ENCODE results near the gene TRIM49D2.
"Not testable (repeated sequence)": the region's sequence is repeated elsewhere in the genome, so short reads cannot be mapped to it uniquely, and the experiment has no call there.

TRIM49D2 gene, protein sequence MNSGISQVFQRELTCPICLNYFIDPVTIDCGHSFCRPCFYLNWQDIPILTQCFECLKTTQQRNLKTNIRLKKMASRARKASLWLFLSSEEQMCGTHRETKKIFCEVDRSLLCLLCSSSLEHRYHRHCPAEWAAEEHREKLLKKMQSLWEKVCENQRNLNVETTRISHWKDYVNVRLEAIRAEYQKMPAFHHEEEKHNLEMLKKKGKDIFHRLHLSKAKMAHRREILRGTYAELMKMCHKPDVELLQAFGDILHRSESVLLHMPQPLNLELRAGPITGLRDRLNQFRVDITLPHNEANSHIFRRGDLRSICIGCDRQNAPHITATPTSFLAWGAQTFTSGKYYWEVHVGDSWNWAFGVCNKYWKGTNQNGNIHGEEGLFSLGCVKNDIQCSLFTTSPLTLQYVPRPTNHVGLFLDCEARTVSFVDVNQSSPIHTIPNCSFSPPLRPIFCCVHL

DNA sequence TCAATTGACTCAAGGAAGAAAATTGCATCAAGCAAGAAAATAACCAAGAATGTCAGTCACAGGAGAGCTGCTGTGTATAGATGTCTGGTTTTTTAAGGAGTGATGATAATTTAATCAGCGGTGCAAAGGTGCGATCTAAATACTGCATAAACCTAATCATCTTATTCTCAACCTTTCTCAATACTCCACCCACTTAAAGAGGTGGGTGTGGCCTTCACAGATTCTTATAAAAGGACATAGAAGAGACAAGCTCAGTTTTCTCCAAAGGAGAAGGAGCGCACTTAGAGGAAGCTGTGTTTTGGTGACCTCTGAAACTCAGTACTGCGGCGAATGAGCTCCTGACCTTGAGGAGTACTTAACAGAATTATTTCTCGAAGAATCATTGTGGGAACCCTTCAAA, at the start of gene TRIM49D2:
Gene TRIM49D2, plus strand, starts transcription at position 301 of the 400 bp plus-strand sequence. CDS start 2,698 bp downstream, outside the sequence.
- DNase-seq (ENCODE audit: low spot score) = not testable (repeated sequence)

DNA sequence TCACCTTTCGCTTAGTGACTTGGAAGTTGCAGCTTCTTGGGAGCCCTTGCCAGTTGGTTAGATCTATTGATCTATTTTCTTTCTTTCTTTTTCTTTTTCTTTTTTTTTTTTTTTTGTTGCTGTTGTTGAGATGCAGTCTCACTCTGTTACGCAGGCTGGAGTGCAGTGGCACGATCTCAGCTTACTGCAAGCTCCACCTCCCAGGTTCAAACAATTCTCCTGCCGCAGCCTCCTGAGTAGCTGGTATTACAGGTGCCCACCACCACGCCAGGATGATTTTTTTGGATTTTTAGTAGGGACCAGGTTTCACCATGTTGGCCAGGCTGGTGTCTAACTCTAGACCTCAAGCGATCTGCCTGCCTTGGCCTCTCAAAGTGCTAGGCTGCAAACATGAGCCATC, 46.4 kb upstream of the TRIM49D2 start:
- not testable (repeated sequence) for DNase-seq (ENCODE audit: low spot score)

DNA sequence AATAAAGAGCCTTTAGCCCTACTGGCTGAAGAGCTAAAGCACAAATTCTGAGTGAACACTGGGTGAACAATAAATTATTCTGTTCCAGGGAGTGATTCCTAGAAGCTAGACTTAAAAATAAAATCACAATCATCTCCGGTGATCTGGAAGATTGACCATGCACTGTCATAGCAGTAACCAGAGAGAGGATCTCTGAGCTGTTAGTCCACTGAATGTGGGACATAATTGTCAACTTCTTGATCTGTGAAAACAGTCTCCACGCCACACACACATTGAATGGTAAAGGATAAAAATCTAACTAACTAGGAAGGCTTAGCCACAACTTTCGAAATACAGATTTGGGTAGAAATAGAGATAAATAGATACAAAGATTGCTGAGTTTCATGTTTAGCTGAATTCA, 30.6 kb upstream of the TRIM49D2 start:
- DNase-seq (ENCODE audit: low spot score) = not testable (repeated sequence)

DNA sequence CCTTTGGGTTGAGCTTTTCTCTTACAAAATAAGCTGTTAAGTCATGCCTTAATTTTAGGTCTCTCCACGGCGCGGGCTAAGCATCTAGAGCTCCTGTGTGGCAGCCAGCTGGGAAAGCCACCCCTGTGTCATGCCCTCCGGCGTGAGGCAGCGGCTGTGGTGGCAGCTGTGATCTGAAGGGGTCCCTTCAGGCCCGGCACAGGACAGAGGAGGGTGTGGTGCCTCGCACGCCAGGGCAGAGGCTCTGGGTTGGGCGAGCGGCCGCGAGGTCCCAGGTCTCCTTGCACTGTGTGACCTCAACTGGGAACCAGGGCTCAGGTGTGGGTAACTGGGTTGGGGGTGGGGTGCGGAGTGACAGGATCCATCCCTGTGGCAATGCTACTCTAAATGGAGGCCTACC, 23.1 kb upstream of the TRIM49D2 start:
- not testable (repeated sequence) for DNase-seq (ENCODE audit: low spot score)

DNA sequence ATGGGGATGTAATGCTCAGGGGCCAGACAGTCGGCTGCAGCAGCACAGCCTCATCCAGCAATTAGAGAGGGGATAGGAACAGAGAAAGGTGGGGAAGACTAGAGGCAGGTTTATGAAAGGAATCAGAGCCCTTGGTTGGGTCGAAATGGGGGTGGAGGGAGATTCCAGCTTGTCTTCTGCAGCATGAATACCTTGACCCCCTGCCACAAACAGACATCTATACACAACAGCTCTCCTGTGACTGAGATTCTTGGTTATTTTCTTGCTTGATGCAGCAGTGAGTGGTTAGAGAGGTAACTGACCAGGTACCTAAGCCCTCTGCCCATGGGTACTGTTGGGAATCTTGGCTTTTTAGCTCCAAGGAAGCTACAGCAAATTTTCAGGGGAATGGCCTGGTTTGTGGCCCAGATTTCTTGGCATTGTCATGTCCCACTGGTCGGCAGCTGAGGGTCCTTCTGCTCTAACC, 1.6 kb upstream of the TRIM49D2 start, which contains the start of gene TRIM49D1:
Gene TRIM49D1, minus strand, starts transcription at position 51 of the 466 bp plus-strand sequence. CDS start 4,535 bp downstream, outside the sequence.
- DNase-seq (ENCODE audit: low spot score) = no peak

DNA sequence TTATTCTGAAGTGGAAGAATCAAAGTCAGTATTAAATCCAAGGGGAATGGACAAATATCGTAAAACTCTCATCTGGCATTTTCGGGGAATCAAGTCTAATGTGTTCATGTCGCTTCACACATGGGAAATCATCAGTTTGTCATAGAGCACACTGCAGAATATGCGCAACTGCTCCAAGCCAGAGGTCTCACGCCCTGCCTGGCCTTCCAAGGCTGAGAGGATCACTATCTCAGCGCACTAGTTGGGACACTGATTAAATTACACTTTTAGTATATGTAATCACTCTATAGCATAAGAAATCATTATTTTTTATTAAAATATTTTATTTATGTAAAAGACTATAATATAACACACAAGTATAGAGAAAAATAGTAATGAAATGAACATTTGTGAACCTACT, 37.0 kb downstream of the TRIM49D2 start:
- not testable (repeated sequence) for DNase-seq (ENCODE audit: low spot score)

DNA sequence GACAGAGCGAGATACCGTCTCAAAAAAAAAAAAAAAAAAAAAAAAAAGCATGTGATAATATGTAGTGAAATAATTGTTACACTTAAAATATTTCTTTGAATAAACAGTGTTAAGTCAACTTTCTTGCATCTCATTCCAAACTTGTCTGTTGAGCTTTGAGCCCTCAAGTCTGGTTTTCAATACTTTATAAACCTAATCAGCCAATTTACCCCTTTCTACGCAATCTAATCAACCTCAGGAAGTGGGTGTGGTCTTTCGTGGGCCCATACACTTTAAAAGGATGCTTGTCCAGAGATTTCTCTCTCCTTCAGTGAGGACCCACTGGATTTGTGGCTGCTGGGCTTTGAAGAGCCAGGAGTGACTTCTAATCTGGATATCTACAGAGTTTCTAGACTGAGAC, 41.9 kb downstream of the TRIM49D2 start, which contains the start of gene TRIM64:
Gene TRIM64, plus strand, starts transcription at position 301 of the 400 bp plus-strand sequence. CDS start 2,467 bp downstream, outside the sequence.
- not testable (repeated sequence) for DNase-seq (ENCODE audit: low spot score)

Data from activated CD4-positive, alpha-beta T cell treated with anti-CD3 and anti-CD28 coated beads, Interleukin-2, Interleukin-4, amounts not matched to agents 100 ng/mL and 50 ng/mL, durations not matched to agents 16 hours and 8 hours (primary cell).